ENCODE results near the gene PSG4. TPM values are rescaled to one million over a fixed set of nuclear protein-coding genes. Genes with fewer than 3 reads are reported as not detected.

PSG4 gene
- total RNA-seq, 1 experiment from 2014 or later = 168 TPM

Other genes with a start within 250 kb of the PSG4 start
- 43.9 and 51.9 TPM in 2 replicates for gene PSG11, start 179.2 kb downstream of the PSG4 start, total RNA-seq (2014; rRNA removed; shearing (Covaris generic))
- gene PSG2, start 122.9 kb downstream of the PSG4 start, total RNA-seq (2014; rRNA removed; shearing (Covaris generic)) = 6.0 and 8.0 TPM in 2 replicates
- 64.3 and 73.3 TPM in 2 replicates for gene PSG5, start 19.1 kb downstream of the PSG4 start, total RNA-seq (2014; rRNA removed; shearing (Covaris generic))
- 85.9 and 103 TPM in 2 replicates for gene PSG9, start 63.9 kb upstream of the PSG4 start, total RNA-seq (2014; rRNA removed; shearing (Covaris generic))
- gene CD177, start 148.0 kb upstream of the PSG4 start, total RNA-seq (2014; rRNA removed; shearing (Covaris generic)) = 443 and 498 TPM in 2 replicates
- gene TEX101, start 209.3 kb upstream of the PSG4 start, total RNA-seq (2014; rRNA removed; shearing (Covaris generic)) = 1.7 TPM in 1 of 2 replicates, not detected in the other